Pancreas (tissue), 10 donors: Measurements from ENCODE around the gene TRAPPC13. TPM values are rescaled to one million over a fixed set of nuclear protein-coding genes. Genes with fewer than 3 reads are reported as not detected.
A peak's percentile ranks its signal among the peaks of the same experiment; 100 is the strongest.
"Not testable (repeated sequence)": the region's sequence is repeated elsewhere in the genome, so short reads cannot be mapped to it uniquely, and the experiment has no call there.

Experiments
- ATAC-seq, 4 donors: fragments of 200-7000 bp; cut with Tn5 transposase; one replicate each; pipeline versions ENCODE4 v1.8.0 to v1.9.1; 2020; ENCODE audit warnings: mild to moderate bottlenecking in 4 of 4, moderate library complexity in 4 of 4
- DNase-seq, 6 donors: peaks; one replicate each; pipeline ENCODE4 v3.0.0-alpha.2; 2020
- FAIRE-seq: peaks from 2 replicates; lab custom pipeline; 2012; peaks lifted over from hg19 to GRCh38; lab: Jason Lieb, UNC
- H3K27ac ChIP-seq, 4 donors: fragments of 200-600 bp; sonication (generic); 1 replicate in 3 of 4; 2 replicates in 1 of 4; pipeline versions ENCODE4 v1.5.0 to v1.8.0; 2020
- H3K27me3 ChIP-seq, 4 donors: fragments of 200-600 bp; one replicate each; pipeline ENCODE4 v1.8.0; 2021
- H3K36me3 ChIP-seq, 3 donors: fragments of 200-600 bp; sonication (generic) in 1 of 3; one replicate each; pipeline versions ENCODE4 v1.5.0 to v1.8.0; 2020 to 2021
- H3K4me1 ChIP-seq, 3 donors: fragments of 200-600 bp; one replicate each; pipeline ENCODE4 v1.8.0; 2021
- H3K4me3 ChIP-seq, 4 donors: fragments of 200-600 bp; sonication (generic) in 2 of 4; one replicate each; pipeline versions ENCODE4 v1.5.0 to v1.8.0; 2020 to 2021
- H3K9me3 ChIP-seq, 4 donors: fragments of 200-600 bp; one replicate each; pipeline ENCODE4 v1.8.0; 2021
- WGBS, 2 donors: extraction: QIAGEN DNeasy Blood & Tissue Kit; methylation state at CpG; one replicate each; pipeline ENCODE4 v1.1.7; 2013; 5-methylcytosine and 5-hydroxymethylcytosine counted together
- intact Hi-C, 3 donors: fragments of 100-400 bp; cut with DNase I; formaldehyde crosslinking; loops; one replicate each; pipeline versions ENCODE4 v1.11.1 to v1.14.2; 2022
- polyA plus RNA-seq, 2 donors: library from polyadenylated mRNA; stranded (reverse); fragments of 200-250 nt; gene quantifications; one replicate each; pipeline ENCODE4 v1.2.3, GENCODE V29; 2013
- total RNA-seq, 6 donors: library from RNA; stranded (reverse); fragmentation: NEBNext Ultra II Directional in 4 of 6; extraction: Animal tissue kit (Norgen Biotek cat#: 25700) in 4 of 6; gene quantifications; one replicate each; pipeline versions ENCODE4 v1.2.1 to v1.2.4, GENCODE V29; 2021 to 2023
- TF ChIP-seq, protein P1 (sequence below), 4 donors: fragments of 200-600 bp; sonication (generic) in 3 of 4; IDR thresholded peaks; one replicate each; pipeline versions ENCODE4 v1.5.0 to v1.8.0; 2021; ENCODE audit warnings: antibody characterized with exemption in 4 of 4
- donor health status: healthy with polysubstance abuse.
- donor health status: DM: no; HTN: no; CAD: no; lungs with moderate emphysema.
- donor health status: DM: no; HTN: no; CAD: no.
- donor health status: control.
- donor health status: control.
- donor health status: Bipolar disorder and iron deficiency.
- donor health status: DM: yes; HTN: yes; CAD: no.
- donor health status: DM: no; HTN: no; CAD: no.
- donor health status: DM: no; HTN: no; CAD: no.
- donor health status: DM: yes; HTN: yes; CAD: no.

Gene TRAPPC13, protein sequence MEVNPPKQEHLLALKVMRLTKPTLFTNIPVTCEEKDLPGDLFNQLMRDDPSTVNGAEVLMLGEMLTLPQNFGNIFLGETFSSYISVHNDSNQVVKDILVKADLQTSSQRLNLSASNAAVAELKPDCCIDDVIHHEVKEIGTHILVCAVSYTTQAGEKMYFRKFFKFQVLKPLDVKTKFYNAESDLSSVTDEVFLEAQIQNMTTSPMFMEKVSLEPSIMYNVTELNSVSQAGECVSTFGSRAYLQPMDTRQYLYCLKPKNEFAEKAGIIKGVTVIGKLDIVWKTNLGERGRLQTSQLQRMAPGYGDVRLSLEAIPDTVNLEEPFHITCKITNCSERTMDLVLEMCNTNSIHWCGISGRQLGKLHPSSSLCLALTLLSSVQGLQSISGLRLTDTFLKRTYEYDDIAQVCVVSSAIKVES
- 10 to 100 TPM in 2 of 6 donors, 1 to 10 TPM in 4; 5.6 to 11.9 (median 8.2) TPM for total RNA-seq
- polyA plus RNA-seq: 10 to 100 TPM in 1 of 2 donors, 1 to 10 TPM in 1; 8.1 to 12.1 TPM

DNA sequence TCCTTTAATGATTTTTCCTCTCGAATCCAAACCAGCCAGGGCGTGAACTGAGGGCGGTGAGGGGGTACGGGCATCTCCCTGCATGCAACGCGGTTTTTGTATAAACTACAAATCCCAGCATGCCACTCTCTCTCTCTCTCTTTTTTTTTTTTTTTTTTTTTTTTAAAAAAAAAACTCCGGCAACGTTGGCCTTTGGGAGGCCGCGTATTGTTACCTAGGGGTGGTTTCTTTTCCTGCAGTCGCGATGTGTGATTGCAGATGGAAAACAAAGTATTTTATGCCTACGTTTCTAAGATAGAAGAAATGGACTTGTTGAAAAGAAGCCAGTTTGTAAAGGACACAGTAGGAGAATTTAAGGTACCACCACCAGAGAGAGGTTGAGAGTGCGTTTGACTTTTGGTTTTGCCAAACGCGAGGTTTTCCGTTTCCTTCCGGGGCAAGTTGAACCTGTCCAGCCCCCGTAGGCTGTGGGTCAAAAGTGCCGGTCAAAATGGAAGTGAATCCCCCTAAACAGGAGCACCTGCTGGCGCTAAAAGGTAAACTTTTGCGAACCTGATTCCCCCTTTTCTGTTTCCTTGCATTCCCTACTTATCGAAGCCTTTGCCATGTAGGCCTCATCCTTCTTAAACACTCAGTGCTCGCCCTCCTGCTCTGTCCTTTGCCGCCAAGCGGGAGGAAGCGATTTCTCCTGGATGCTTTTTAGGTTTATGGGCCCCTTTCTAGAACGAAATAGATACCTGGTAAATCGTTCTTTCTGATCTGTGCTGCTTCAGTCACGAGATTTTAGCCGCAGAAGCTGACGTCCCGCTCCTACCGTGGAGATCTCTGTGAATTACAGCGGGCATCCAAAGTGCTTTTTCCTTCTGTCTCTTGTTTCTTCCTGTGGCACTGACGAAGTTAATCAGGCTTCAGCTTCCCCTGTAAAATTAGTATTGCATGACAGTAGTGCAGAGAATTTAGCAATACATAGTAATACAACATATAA lies at the start of gene TRAPPC13, which contains the start of gene SHLD3:
Gene TRAPPC13 (plus strand): TSS at position 457 of the 985 bp plus-strand sequence. CDS start 34 bp downstream, at position 491.
Gene SHLD3 (plus strand): TSS at position 457 of the 985 bp plus-strand sequence. CDS start 4,561 bp downstream, outside the sequence.
- peaks cover 0 to 5% (median 0%) of the 10 kb centered on the region in 3 donors for H3K36me3 ChIP-seq
- TF ChIP-seq, protein P1, sequence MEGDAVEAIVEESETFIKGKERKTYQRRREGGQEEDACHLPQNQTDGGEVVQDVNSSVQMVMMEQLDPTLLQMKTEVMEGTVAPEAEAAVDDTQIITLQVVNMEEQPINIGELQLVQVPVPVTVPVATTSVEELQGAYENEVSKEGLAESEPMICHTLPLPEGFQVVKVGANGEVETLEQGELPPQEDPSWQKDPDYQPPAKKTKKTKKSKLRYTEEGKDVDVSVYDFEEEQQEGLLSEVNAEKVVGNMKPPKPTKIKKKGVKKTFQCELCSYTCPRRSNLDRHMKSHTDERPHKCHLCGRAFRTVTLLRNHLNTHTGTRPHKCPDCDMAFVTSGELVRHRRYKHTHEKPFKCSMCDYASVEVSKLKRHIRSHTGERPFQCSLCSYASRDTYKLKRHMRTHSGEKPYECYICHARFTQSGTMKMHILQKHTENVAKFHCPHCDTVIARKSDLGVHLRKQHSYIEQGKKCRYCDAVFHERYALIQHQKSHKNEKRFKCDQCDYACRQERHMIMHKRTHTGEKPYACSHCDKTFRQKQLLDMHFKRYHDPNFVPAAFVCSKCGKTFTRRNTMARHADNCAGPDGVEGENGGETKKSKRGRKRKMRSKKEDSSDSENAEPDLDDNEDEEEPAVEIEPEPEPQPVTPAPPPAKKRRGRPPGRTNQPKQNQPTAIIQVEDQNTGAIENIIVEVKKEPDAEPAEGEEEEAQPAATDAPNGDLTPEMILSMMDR (IDR thresholded peaks at IDR 0.05): no peak
- peak; percentile 62 to 88 (median 80) for DNase-seq
- intact Hi-C loops: no loop called here
- ATAC-seq: peak; percentile 87 to 94 (median 91)
- peak within 1 kb of the TSS; percentile 66 to 92 (median 79) for H3K4me3 ChIP-seq
- peak within 1 kb of the TSS; percentile 28 to 83 (median 74) for H3K27ac ChIP-seq
- H3K4me1 ChIP-seq: peaks cover 9 to 22% (median 19%) of the 10 kb centered on the region in 3 donors
- H3K9me3 ChIP-seq: no peaks in the 10 kb centered on the region
- 0 to 1% methylated on average over 36 of the region's 36 CpGs for WGBS, 2 donors
- peak; percentile 26 for FAIRE-seq
- H3K27me3 ChIP-seq: no peaks in the 10 kb centered on the region

DNA sequence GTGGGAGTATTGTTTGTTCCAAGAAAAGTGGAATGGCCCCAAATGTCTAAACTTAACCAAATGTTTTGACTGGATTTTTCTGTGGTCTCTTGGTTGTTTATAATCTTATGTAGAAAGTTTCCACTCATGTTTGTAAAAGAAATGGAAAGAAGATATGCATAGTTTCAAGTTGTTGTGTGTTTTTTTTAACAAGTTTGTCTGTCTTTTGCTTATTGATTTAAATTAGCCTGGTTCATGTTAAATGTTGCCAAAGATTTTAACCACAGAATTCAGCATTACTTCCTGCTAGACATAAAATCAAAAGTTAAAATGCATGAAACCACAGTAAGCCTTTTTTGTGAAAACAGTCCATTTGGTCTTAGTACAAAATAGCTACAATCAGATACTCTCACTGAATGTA lies 47.7 kb upstream of the TRAPPC13 start:
- ATAC-seq: no peak
- Histone ChIP-seq H3K27me3 (no peaks in the 10 kb centered on the region), H3K9me3 (no peaks in the 10 kb centered on the region), H3K27ac (no peak overlapping the region), H3K36me3 (peaks cover 0 to 10% (median 0%) of the 10 kb centered on the region in 3 donors), H3K4me3 (no peak overlapping the region), H3K4me1 (no peaks in the 10 kb centered on the region)
- TF ChIP-seq, protein P1 (IDR thresholded peaks at IDR 0.05): no peak
- no peak for DNase-seq
- intact Hi-C loops: no loop called here
- FAIRE-seq: no peak

DNA sequence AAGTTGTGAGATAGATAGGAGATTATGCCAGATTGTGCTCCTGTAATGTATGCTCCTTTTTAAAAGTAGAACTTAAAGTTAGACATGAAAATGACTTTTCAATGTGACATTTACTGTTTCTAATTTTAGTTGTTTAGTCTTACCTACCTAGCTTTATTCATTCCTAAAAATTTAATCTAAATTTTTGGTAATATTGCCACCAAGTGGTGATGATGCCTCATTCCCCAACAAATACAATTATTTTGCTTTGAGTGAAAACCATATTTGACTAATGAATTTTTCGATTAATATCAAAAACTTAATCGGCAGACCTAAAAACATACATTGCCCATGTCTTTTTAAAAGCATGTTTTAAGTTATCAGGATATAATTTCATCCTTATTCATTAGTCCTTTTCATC lies 36.1 kb upstream of the TRAPPC13 start:
- Histone ChIP-seq H3K4me1 (no peaks in the 10 kb centered on the region), H3K9me3 (no peaks in the 10 kb centered on the region), H3K27me3 (no peaks in the 10 kb centered on the region), H3K4me3 (no peak overlapping the region), H3K27ac (no peak overlapping the region), H3K36me3 (peaks cover 0 to 32% (median 7%) of the 10 kb centered on the region in 3 donors)
- DNase-seq (no peak), FAIRE-seq (no peak), ATAC-seq (no peak)
- WGBS, 2 donors: 78 to 88% methylated on average over 2 of the region's 2 CpGs
- TF ChIP-seq, protein P1 (IDR thresholded peaks at IDR 0.05): no peak
- intact Hi-C loops: no loop called here

DNA sequence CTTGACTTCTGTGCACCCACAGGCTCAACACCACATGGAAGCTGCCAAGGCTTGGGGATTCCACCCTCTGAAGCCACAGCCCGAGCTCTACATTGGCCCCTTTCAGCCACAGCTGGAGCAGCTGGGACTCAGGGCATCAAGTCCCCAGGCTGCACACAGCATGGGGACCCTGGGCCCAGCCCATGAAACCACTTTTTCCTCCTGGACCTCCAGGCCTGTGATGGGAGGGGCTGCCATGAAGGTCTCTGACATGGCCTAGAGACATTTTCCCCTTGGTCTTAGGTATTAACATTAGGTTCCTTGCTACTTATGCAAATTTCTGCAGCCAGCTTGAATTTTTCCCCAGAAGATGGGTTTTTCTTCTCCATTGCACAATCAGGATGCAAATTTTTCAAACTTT lies 23.1 kb upstream of the TRAPPC13 start:
- FAIRE-seq, H3K4me1 ChIP-seq, H3K4me3 ChIP-seq, H3K9me3 ChIP-seq, intact Hi-C loops, H3K27me3 ChIP-seq, H3K27ac ChIP-seq, ATAC-seq, DNase-seq: not testable (repeated sequence)
- WGBS, 2 donors: 95 to 98% methylated on average over 1 of the region's 1 CpG
- H3K36me3 ChIP-seq: peaks cover 2 to 26% (median 3%) of the 10 kb centered on the region in 3 donors

DNA sequence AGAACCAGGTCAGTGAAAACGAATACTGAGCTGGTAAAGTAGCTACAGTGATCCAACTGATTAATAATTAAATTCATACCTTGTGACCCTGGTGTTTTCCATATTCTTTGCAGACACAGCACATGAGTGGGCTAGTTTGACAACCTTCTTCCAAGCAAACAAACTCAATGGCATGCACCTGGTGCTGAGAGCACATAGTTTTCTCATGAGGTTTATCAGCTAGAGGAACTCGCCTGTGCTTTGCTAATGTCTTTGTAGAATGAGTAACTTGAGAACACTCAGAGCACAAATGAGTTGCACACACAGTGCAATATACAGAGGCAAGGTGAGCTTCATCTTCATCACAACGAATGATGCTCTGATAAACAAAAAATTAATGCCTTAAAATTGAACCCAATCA lies 13.3 kb upstream of the TRAPPC13 start:
- Histone ChIP-seq H3K36me3 (peaks cover 3 to 21% (median 8%) of the 10 kb centered on the region in 3 donors), H3K9me3 (no peaks in the 10 kb centered on the region), H3K4me1 (peaks cover 7 to 24% (median 23%) of the 10 kb centered on the region in 3 donors), H3K27ac (peak overlapping the region in 2 of 4 donors; percentile 58 to 61), H3K27me3 (no peaks in the 10 kb centered on the region), H3K4me3 (no peak overlapping the region)
- FAIRE-seq: no peak
- peak; percentile 92 to 99 (median 97) for ATAC-seq
- peak in 3 of 6 donors; percentile 52 to 62 (median 52) for DNase-seq
- intact Hi-C loops: no loop called here
- WGBS, 2 donors: 13 to 14% methylated on average over 3 of the region's 3 CpGs
- TF ChIP-seq, protein P1 (IDR thresholded peaks at IDR 0.05): no peak
